ENCODE measurements around the gene COMMD3. TPM values are rescaled to one million over a fixed set of nuclear protein-coding genes. Genes with fewer than 3 reads are reported as not detected.

The COMMD3 gene
- total RNA-seq, 1 experiment from 2014 or later: 2.6 TPM

GRCh38 chr10:22324893-22325271, 8.7 kb downstream of the COMMD3 start:
- H3K9me3 Mint-ChIP-seq: no peaks in the 10 kb centered on the region
- no peak overlapping the region for H3K27ac Mint-ChIP-seq
- peaks cover 45% of the 10 kb centered on the region for H3K4me1 Mint-ChIP-seq
- ChIA-PET CTCF (no interaction called here), POLR2A (no interaction called here)
- no peak for ATAC-seq
- no peaks in the 10 kb centered on the region for H3K36me3 Mint-ChIP-seq
- peaks cover 85% of the 10 kb centered on the region for H3K27me3 Mint-ChIP-seq (ENCODE audit: low read depth)
- no peak for DNase-seq (ENCODE audit: low spot score)
- TF ChIP-seq ATF1 (CRISPR knock-in tag; IDR thresholded peaks at IDR 0.05) (no peak), JUN (CRISPR knock-in tag; IDR thresholded peaks at IDR 0.05) (no peak), USF1 (CRISPR knock-in tag; IDR thresholded peaks at IDR 0.05) (no peak), FOXP1 (CRISPR knock-in tag; IDR thresholded peaks at IDR 0.05; ENCODE audit: borderline replicate concordance) (no peak), NFATC4 (CRISPR knock-in tag; IDR thresholded peaks at IDR 0.05) (no peak), ZNF232 (CRISPR knock-in tag; IDR thresholded peaks at IDR 0.05) (no peak), ATF2 (CRISPR knock-in tag; IDR thresholded peaks at IDR 0.05; ENCODE audit: borderline replicate concordance, low read depth) (no peak), TEAD1 (CRISPR knock-in tag; IDR thresholded peaks at IDR 0.05) (no peak), ZNF512 (CRISPR knock-in tag; IDR thresholded peaks at IDR 0.05; ENCODE audit: borderline replicate concordance) (no peak), USF2 (CRISPR knock-in tag; IDR thresholded peaks at IDR 0.05) (no peak), CREM (CRISPR knock-in tag; IDR thresholded peaks at IDR 0.05) (no peak), ZNF317 (CRISPR knock-in tag; IDR thresholded peaks at IDR 0.05; ENCODE audit: borderline replicate concordance, low read depth) (no peak), HMGXB4 (CRISPR knock-in tag; IDR thresholded peaks at IDR 0.05) (no peak), MAX (CRISPR knock-in tag; IDR thresholded peaks at IDR 0.05) (no peak), TCF7 (CRISPR knock-in tag; IDR thresholded peaks at IDR 0.05; ENCODE audit: low read depth) (no peak), ZMAT4 (CRISPR knock-in tag; IDR thresholded peaks at IDR 0.05) (no peak), GTF2I (CRISPR knock-in tag; conservative IDR thresholded peaks at IDR 0.05) (no peak)
- H3K4me3 Mint-ChIP-seq: peak overlapping the region; percentile 78

- ChIA-PET CTCF (no interaction called here), POLR2A (no interaction called here)
- ATAC-seq: peak; percentile 78
- no peak overlapping the region for H3K27ac Mint-ChIP-seq
- peak overlapping the region; percentile 78 for H3K4me3 Mint-ChIP-seq
- H3K9me3 Mint-ChIP-seq: no peaks in the 10 kb centered on the region
- H3K36me3 Mint-ChIP-seq: no peaks in the 10 kb centered on the region
- peaks cover 87% of the 10 kb centered on the region for H3K27me3 Mint-ChIP-seq (ENCODE audit: low read depth)
- peaks cover 41% of the 10 kb centered on the region for H3K4me1 Mint-ChIP-seq
- DNase-seq (ENCODE audit: low spot score): peak; percentile 87
- TF ChIP-seq MYBL2 (CRISPR knock-in tag; IDR thresholded peaks at IDR 0.05) (no peak), ARID4B (CRISPR knock-in tag; IDR thresholded peaks at IDR 0.05; ENCODE audit: borderline replicate concordance) (no peak), TEAD1 (CRISPR knock-in tag; IDR thresholded peaks at IDR 0.05) (peak; percentile 42; the same call in 1 of the 2 replicates), ZNF121 (CRISPR knock-in tag; IDR thresholded peaks at IDR 0.05) (no peak), MAX (CRISPR knock-in tag; IDR thresholded peaks at IDR 0.05) (0 out of 2 replicates have a peak, but pooled peaks have one; percentile 43)
Observed at GRCh38 chr10:22325272-22326144, 9.3 kb downstream of the COMMD3 start.
